HepG2 (cell line): ENCODE results near the gene CIBAR2. TPM values are rescaled to one million over a fixed set of nuclear protein-coding genes. Genes with fewer than 3 reads are reported as not detected.

Source experiments
- CHD2 ChIP-seq: IDR thresholded peaks from 2 replicates; pipeline ENCODE4 v1.6.1; 2011; ENCODE audit warnings: low read depth, low read length, improper control_type of control experiment
- FOSL1 ChIP-seq: sonication (generic); formaldehyde crosslinking; IDR thresholded peaks from 2 replicates; pipeline ENCODE4 v1.9.0; 2021; ENCODE audit warnings: missing genetic modification reagents, borderline replicate concordance
- GABPB1 ChIP-seq: IDR thresholded peaks from 2 replicates; pipeline ENCODE4 v1.6.1; 2016; ENCODE audit warnings: mild to moderate bottlenecking, missing genetic modification reagents, moderate library complexity, missing compliant biosample characterization
- HDAC2 ChIP-seq: sonication (generic); formaldehyde crosslinking; IDR thresholded peaks from 2 replicates; pipeline ENCODE4 v1.4.0; 2020; ENCODE audit warnings: missing genetic modification reagents
- JUN ChIP-seq: sonication (generic); formaldehyde crosslinking; IDR thresholded peaks from 2 replicates; pipeline ENCODE4 v1.4.0; 2020; ENCODE audit warnings: mild to moderate bottlenecking, missing genetic modification reagents
- KLF6 ChIP-seq: IDR thresholded peaks from 2 replicates; pipeline ENCODE4 v1.8.0; 2016; ENCODE audit warnings: missing biosample characterization, missing genetic modification reagents
- LCORL ChIP-seq, 2 experiments: fragments of 450-650 bp in 1 of 2; sonication (generic) in 1 of 2; formaldehyde crosslinking in 1 of 2; IDR thresholded peaks; 2 replicates each; pipeline versions ENCODE4 v1.5.0 to v1.6.1; 2017 to 2020; ENCODE audit warnings: antibody characterized with exemption in 1 of 2, missing genetic modification reagents in 1 of 2
- NFE2L1 ChIP-seq: sonication (generic); formaldehyde crosslinking; IDR thresholded peaks from 2 replicates; pipeline ENCODE4 v1.4.0; 2020; ENCODE audit warnings: missing genetic modification reagents, mild to moderate bottlenecking, borderline replicate concordance
- PHF8 ChIP-seq: sonication (generic); formaldehyde crosslinking; IDR thresholded peaks from 2 replicates; pipeline ENCODE4 v1.5.0; 2020; ENCODE audit warnings: missing genetic modification reagents
- PTBP1 ChIP-seq: fragments of 200-400 bp; formaldehyde crosslinking; IDR thresholded peaks from 2 replicates; pipeline ENCODE4 v1.6.1; 2018; ENCODE audit warnings: low read length, low read depth; ENCODE audit not compliant: poor library complexity, severe bottlenecking
- SMAD3 ChIP-seq: sonication (generic); formaldehyde crosslinking; IDR thresholded peaks from 2 replicates; pipeline ENCODE4 v1.4.0; 2020; ENCODE audit warnings: missing genetic modification reagents
- SP1 ChIP-seq, 2 experiments: fragments of 450-650 bp in 1 of 2; sonication (generic) in 1 of 2; formaldehyde crosslinking in 1 of 2; IDR thresholded peaks; 2 replicates each; pipeline versions ENCODE4 v1.4.0 to v1.6.1; 2016 to 2020; ENCODE audit warnings: missing genetic modification reagents in 1 of 2
- SRSF9 ChIP-seq: fragments of 200-400 bp; formaldehyde crosslinking; IDR thresholded peaks from 2 replicates; pipeline ENCODE4 v1.6.1; 2018; ENCODE audit warnings: borderline replicate concordance, mild to moderate bottlenecking, low read depth, low read length; ENCODE audit not compliant: insufficient read depth, poor library complexity, severe bottlenecking
- ZNF235 ChIP-seq: sonication (generic); formaldehyde crosslinking; IDR thresholded peaks from 2 replicates; pipeline ENCODE4 v1.8.1; 2023; ENCODE audit warnings: mild to moderate bottlenecking, missing genetic modification reagents, borderline replicate concordance
- ZNF451 ChIP-seq: sonication (generic); formaldehyde crosslinking; IDR thresholded peaks from 2 replicates; pipeline ENCODE4 v1.5.0; 2020; ENCODE audit warnings: mild to moderate bottlenecking, missing genetic modification reagents
- ZNF550 ChIP-seq: sonication (generic); formaldehyde crosslinking; IDR thresholded peaks from 2 replicates; pipeline ENCODE4 v1.4.0; 2020; ENCODE audit warnings: mild to moderate bottlenecking, missing genetic modification reagents, borderline replicate concordance
- polyA plus RNA-seq, 8 experiments: library from polyadenylated mRNA; depleted of rRNA in 3 of 8; stranded (reverse) in 7 of 8; unstranded in 1 of 8; fragments of >200 nt; fragmentation: Illumina TruSeq in 4 of 8; extraction: Trizol in 4 of 8; gene quantifications; 2 replicates each; pipeline versions ENCODE4 v1.2.1 to v1.2.3, GENCODE V29; 2011 to 2016; ENCODE audit warnings: low read depth in 4 of 8, missing spikeins in 1 of 8, mixed read lengths in 1 of 8; ENCODE audit not compliant: insufficient read depth in 1 of 8
- total RNA-seq, 5 experiments: library from RNA; depleted of rRNA; stranded (reverse); fragments of >200 nt; fragmentation: Illumina TruSeq; extraction: Trizol; gene quantifications; 2 replicates each; pipeline ENCODE4 v1.2.3, GENCODE V29; 2016; ENCODE audit warnings: low read depth in 1 of 5
- TF ChIP-seq, protein P1 (sequence below): sonication (generic); formaldehyde crosslinking; IDR thresholded peaks from 2 replicates; pipeline ENCODE4 v1.4.0; 2020; ENCODE audit warnings: missing genetic modification reagents
- TF ChIP-seq, protein P2 (sequence below): IDR thresholded peaks from 2 replicates; pipeline ENCODE4 v1.6.1; 2012; ENCODE audit warnings: inconsistent platforms
- TF ChIP-seq, protein P3 (sequence below): sonication (generic); formaldehyde crosslinking; IDR thresholded peaks from 2 replicates; pipeline ENCODE4 v1.4.0; 2020; ENCODE audit warnings: mild to moderate bottlenecking, missing genetic modification reagents
- TF ChIP-seq, protein P4 (sequence below): sonication (generic); formaldehyde crosslinking; IDR thresholded peaks from 2 replicates; pipeline ENCODE4 v1.4.0; 2020; ENCODE audit warnings: missing genetic modification reagents, borderline replicate concordance

Gene CIBAR2
- total and polyA plus RNA-seq, 2 of the 13 experiments (the other 11 are each of a cell fraction or from before 2014, with no cell fraction given): not detected

DNA sequence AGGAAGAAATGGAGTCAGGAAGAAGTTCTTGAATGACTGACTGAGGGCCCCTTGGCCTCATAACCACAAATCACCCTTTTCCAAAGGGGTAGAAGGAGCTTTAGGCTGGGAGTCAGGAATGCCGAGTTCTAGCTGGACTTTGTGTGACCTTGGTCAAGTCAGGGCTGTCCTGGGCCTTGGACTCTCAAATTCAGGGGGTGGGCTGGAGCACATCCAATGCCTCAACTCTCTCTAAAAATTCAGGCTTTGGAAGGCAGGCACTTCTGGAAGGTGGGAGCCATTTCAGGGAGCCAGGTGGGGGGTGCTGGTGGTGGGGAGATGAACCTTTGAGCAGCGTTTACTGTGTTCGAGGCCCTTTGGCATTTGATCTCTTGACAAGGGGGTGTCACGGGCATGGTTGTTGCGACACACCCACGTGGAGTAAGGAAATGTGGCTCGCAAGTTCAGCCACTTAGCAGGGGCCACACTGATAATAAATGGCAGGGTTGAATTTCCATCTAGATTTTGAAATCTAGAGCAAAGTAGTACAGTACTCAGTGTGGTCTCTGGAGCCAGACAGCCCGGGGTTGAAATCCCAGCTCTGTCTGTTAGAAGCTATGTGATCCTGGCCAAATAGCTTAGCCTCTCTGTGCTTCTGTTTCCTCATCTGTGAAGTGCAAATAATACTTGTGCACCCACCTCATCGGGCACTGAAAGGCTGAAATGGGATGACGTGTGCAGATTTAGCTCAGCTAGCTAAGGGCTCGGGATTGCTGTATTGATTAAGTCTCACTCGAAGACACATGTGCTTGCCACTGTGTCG is 47.1 kb upstream of the CIBAR2 start (continued):
- TF ChIP-seq, protein P1, sequence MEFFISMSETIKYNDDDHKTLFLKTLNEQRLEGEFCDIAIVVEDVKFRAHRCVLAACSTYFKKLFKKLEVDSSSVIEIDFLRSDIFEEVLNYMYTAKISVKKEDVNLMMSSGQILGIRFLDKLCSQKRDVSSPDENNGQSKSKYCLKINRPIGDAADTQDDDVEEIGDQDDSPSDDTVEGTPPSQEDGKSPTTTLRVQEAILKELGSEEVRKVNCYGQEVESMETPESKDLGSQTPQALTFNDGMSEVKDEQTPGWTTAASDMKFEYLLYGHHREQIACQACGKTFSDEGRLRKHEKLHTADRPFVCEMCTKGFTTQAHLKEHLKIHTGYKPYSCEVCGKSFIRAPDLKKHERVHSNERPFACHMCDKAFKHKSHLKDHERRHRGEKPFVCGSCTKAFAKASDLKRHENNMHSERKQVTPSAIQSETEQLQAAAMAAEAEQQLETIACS (CRISPR knock-in tag): 0 out of 2 replicates have a peak, but pooled peaks have one; percentile 14
- TF ChIP-seq, protein P2, sequence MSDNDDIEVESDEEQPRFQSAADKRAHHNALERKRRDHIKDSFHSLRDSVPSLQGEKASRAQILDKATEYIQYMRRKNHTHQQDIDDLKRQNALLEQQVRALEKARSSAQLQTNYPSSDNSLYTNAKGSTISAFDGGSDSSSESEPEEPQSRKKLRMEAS: peak; percentile 98
- TF ChIP-seq FOSL1 (CRISPR knock-in tag): no peak
- TF ChIP-seq LCORL (IDR thresholded peaks at IDR 0.05): no peak; the same call in 1 of the 2 replicates
- peak; percentile 95 for TF ChIP-seq LCORL (CRISPR knock-in tag; IDR thresholded peaks at IDR 0.05)
- no peak for TF ChIP-seq NFE2L1
- TF ChIP-seq KLF6 (CRISPR knock-in tag): 0 out of 2 replicates have a peak, but pooled peaks have one; percentile 14
- TF ChIP-seq ZNF550 (CRISPR knock-in tag): no peak
- no peak for TF ChIP-seq PTBP1
- TF ChIP-seq SRSF9: no peak
- TF ChIP-seq, protein P3, sequence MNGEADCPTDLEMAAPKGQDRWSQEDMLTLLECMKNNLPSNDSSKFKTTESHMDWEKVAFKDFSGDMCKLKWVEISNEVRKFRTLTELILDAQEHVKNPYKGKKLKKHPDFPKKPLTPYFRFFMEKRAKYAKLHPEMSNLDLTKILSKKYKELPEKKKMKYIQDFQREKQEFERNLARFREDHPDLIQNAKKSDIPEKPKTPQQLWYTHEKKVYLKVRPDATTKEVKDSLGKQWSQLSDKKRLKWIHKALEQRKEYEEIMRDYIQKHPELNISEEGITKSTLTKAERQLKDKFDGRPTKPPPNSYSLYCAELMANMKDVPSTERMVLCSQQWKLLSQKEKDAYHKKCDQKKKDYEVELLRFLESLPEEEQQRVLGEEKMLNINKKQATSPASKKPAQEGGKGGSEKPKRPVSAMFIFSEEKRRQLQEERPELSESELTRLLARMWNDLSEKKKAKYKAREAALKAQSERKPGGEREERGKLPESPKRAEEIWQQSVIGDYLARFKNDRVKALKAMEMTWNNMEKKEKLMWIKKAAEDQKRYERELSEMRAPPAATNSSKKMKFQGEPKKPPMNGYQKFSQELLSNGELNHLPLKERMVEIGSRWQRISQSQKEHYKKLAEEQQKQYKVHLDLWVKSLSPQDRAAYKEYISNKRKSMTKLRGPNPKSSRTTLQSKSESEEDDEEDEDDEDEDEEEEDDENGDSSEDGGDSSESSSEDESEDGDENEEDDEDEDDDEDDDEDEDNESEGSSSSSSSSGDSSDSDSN (CRISPR knock-in tag): peak; percentile 14; the same call in 1 of the 2 replicates
- TF ChIP-seq GABPB1 (CRISPR knock-in tag): no peak; the same call in 1 of the 2 replicates
- no peak for TF ChIP-seq ZNF235 (CRISPR knock-in tag)
- TF ChIP-seq CHD2: no peak
- TF ChIP-seq SMAD3 (CRISPR knock-in tag): 0 out of 2 replicates have a peak, but pooled peaks have one; percentile 22
- TF ChIP-seq SP1 (IDR thresholded peaks at IDR 0.05): no peak
- no peak for TF ChIP-seq SP1 (CRISPR knock-in tag; IDR thresholded peaks at IDR 0.05)
- TF ChIP-seq JUN (CRISPR knock-in tag): no peak
- TF ChIP-seq PHF8 (CRISPR knock-in tag): no peak
- TF ChIP-seq HDAC2 (CRISPR knock-in tag): peak; percentile 50; the same call in 1 of the 2 replicates
- TF ChIP-seq, protein P4, sequence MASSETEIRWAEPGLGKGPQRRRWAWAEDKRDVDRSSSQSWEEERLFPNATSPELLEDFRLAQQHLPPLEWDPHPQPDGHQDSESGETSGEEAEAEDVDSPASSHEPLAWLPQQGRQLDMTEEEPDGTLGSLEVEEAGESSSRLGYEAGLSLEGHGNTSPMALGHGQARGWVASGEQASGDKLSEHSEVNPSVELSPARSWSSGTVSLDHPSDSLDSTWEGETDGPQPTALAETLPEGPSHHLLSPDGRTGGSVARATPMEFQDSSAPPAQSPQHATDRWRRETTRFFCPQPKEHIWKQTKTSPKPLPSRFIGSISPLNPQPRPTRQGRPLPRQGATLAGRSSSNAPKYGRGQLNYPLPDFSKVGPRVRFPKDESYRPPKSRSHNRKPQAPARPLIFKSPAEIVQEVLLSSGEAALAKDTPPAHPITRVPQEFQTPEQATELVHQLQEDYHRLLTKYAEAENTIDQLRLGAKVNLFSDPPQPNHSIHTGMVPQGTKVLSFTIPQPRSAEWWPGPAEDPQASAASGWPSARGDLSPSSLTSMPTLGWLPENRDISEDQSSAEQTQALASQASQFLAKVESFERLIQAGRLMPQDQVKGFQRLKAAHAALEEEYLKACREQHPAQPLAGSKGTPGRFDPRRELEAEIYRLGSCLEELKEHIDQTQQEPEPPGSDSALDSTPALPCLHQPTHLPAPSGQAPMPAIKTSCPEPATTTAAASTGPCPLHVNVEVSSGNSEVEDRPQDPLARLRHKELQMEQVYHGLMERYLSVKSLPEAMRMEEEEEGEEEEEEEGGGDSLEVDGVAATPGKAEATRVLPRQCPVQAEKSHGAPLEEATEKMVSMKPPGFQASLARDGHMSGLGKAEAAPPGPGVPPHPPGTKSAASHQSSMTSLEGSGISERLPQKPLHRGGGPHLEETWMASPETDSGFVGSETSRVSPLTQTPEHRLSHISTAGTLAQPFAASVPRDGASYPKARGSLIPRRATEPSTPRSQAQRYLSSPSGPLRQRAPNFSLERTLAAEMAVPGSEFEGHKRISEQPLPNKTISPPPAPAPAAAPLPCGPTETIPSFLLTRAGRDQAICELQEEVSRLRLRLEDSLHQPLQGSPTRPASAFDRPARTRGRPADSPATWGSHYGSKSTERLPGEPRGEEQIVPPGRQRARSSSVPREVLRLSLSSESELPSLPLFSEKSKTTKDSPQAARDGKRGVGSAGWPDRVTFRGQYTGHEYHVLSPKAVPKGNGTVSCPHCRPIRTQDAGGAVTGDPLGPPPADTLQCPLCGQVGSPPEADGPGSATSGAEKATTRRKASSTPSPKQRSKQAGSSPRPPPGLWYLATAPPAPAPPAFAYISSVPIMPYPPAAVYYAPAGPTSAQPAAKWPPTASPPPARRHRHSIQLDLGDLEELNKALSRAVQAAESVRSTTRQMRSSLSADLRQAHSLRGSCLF (CRISPR knock-in tag): no peak
- TF ChIP-seq ZNF451: no peak; the same call in 1 of the 2 replicates
